Fibroblast of skin of right biceps (primary cell): ENCODE data around the gene STK10.

Experiments used
- DNase-seq: peaks from one replicate; pipeline ENCODE4 v3.0.0-alpha.2; 2013

STK10 gene

DNA sequence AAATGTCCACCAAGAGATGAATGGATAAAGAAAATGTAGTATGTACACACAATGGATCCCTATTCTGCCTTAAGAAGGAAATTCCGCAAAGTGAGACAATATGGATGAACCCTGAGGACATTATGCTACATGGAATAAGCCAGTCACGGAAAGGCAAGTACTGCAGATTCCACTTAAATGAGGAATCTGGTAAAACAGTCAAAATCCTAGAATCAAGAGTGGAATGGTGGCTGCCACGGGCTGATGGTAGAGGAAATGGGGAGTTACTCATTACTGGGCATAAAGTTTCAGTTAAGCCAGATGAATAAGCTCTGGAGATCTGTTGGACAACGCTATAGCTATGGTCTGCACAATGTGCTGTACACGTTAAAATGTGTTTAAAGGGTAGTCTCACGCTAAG, 47.2 kb downstream of the STK10 start:
- DNase-seq: no peak

DNA sequence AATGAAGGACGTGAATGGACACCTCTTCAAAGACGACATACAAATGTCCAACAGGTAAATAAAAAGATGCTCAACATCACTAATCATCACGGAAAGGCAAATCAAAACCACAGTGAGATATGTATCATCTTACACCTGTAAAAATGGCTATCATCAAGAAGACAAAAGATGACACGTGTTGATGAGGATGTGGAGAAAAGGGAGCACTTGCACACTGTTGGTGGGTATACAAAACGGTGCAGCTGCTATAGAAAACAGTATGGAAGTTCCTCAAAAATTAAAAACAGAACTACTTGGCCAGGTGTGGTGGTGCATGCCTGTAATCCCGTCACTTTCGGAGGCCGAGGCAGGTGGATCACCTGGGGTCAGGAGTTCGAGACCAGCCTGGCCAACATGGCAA, 47.9 kb downstream of the STK10 start:
- no peak for DNase-seq

DNA sequence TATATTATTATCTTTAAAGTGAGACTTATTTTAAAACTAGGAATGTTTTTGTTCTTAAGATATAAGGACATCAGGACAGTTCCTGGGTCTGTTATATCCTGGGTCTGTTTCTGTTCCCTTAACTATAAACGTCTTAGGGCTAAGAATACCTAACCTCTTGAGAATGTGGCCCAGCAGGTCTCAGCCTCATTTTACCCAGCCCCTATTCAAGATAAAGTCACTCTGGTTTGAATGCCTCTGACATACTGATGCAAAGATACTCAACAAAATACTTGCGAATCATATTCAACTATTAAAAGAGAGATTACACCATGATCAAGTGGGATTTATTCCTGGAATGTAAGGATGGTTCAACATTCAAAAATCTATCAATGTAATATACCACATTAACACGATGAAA, 51.0 kb downstream of the STK10 start:
- DNase-seq: no peak

DNA sequence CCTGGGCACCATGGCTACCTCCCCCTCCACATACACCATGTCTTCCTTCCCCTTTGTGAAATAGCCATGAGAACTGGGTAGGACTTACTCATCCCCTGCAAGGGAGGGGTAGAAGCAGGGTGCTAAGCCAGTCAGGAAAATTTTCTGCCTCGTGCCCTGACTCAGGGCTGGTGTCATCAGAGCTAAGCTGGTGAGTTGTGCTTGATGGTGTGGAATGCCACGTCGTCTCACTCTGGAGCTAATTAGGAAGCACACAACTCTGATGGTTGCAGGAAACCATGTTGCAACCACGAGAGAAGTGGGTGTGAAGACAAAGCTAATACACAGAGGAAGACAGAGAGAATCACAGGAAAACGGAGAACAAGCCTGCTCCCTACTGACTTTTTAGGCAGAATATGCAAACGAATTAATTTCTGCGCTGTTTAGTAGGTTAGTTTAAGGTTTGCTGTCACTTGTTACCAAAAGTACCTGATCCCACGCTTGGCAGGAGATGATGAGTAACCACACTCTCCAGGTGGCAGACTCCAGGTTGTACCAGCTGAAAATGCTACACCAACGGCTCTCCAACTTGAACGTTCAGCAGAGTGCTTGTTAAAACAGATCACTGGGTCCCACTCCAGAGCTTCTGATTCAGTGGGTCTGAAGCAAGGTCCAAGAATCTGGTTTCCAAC, 54.5 kb downstream of the STK10 start:
- peak; percentile 98 for DNase-seq

DNA sequence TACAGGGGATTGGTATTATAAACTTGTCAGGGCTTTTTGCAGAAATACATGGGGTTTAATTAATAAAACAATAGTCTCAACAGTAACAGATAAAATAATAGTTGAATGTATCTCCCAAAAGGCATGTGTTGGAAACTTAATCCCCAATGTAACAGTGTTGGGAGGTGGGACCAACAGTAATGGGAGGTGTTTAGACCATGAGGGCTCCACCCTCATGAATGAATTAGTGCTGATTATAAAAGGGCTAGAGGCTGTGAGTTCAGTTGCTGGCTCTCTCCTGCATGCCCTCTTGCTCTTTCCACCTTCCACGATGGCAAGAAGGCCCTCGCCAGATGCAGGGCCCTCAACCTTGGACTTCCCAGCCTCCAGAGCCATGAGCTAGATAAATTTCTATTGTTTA, 56.3 kb downstream of the STK10 start:
- DNase-seq: no peak

DNA sequence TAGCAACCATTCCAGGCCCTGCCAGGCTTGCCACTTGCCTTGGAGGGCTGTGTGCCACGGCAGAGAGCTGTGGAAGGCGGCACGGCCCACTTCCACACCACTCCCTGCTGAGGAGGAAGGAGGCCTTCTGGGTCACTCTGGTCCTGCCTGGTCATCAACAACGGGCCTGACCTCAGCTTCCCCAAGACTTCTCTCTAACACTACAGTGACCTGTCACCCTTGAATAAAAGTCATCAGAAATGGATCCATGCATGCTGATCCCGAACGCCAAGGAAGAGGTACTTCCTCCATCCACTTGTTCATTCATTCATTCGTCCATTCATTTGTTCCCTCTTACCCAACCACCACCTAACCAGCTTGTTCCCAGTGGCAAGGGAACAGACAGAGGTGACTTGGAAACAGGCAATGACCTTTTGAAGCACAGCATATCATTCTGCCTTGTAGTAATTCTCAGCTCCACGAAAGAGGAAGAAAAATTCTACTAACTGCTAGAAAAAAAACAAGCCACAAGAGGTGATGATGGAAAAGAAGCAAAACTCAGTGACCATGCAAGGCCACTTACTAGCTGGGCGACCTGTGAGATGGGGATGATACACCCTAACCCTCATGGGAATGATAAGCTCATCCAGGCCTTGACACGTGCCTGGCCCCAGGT, 58.6 kb downstream of the STK10 start:
- DNase-seq: no peak

DNA sequence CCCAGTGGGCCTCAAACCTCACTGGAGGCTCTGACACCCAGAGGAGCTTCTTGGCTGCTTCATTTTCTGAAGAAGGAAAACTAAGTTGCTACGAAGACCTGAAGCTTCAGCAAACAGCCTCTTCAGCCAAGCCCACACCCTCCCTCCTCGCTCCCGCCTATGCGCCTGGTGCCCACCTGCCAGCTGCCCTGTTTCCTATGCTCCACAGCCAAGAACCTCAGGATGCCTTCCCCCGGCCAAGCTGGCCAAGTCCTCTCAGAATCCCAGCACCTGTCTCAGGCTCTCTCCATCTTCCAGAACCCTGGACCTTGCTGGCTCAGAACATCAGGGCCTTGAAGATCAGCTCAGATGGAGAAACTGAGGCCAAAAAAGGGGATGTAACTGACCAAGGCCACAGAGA, 60.4 kb downstream of the STK10 start:
- DNase-seq: no peak

DNA sequence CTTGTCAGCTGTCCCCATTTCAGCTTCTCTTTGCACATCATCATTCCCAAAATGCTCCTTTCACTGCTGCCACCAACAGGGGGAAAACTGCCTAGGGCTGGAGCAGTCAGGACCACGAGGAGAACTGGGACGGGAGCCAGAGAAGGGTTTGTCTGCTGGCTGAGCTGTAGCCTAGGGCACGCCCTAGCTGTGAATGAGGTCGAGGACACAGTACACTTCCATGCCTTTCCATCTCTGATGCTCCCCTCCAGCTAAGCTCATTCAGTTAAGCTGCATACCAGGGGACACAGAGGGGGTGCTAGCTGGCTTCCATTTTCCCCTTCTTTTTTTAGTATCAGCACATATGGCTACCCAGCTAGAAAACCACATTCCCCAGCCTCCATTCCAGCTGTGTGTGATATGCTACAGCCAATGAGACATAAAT, 64.7 kb downstream of the STK10 start:
- DNase-seq: peak; percentile 85

DNA sequence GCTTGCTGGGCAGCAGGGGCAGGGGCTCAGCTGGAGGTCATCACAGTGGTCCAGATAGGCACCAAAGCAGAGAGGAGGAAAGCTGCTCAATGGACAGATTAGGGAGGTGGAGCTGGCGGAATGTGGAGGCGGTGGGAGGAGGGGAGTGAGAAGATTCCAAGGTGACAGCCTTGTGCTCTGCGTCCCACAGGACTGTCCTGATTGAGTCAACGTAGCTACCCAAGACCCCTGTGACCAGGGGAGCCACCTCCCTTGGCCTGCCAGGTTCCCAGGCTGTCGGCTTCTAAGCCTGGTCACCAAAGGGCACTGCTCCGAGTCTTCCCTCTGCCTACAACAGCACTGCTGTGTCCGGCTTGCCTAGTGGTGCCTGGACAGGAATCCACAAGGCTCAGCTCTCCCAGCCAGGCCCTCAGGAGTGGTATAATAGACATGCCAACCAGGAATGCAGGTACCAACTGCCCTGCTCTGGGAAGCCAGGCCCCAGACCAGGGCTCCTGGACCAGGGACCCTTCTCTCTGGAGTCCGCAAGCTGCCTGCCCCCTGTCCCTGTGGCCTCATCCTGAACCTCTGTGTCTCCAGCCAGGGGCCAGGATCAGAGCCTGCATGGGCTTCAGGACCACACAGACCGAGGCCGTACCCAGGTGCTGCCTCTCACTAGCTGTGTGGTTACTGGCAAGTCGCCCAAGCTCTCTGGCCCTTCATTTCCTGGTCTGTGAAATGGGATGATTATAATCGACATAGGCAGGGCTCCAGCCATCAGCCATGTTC, 67.9 kb downstream of the STK10 start:
- no peak for DNase-seq

DNA sequence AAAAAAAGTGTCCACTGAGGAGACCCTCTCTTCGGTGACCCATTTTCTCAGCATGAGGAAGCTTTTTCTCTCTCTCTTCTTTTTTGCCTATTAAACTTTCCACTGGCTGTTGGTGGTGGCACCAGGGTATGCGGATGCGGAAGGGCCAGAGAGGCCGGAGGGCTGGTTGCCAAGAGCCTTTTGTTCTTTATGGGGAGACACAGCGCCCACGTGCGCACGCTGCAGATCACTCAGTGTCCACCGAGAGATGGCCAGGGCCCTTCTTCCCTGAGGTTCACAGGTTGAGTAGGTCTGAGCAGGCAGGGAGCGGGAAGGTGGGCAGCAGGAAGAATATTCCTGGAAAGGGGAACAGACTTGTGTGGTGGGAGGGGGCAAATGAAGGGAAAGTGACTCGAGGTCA, 69.1 kb downstream of the STK10 start:
- no peak for DNase-seq

DNA sequence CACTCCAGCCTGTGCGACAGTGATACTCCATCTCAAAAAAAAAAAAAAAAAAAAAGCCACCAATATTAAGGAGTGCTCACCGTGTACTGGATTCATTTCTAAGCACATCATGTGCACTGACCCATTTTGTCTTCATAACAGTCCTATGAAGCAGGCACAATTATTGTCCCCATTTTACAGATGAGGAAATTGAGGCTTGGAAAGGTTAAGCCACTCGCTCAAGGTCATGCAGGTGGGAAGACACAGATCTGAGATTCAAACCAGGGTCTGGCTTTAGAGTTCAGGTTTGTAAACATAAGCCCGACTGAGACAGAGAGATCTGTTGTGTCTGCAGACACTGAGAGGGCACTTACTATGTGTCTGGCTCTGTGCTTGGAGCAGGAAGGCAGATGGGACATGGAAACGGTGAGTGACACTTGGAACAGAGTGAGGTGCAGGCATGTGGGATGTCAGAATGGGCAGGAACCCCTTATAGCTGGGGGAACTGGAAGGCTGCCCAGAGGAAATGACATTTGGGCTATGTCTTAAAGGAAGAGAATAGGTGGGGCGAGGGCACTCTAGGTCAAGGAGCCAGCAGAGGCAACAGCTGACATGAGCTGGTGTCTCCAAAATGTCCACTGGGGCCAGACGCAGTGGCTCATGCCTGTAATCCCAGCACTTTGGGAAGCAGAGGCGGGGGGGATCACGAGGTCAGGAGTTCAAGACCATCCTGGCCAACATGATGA, 69.9 kb downstream of the STK10 start:
- no peak for DNase-seq

DNA sequence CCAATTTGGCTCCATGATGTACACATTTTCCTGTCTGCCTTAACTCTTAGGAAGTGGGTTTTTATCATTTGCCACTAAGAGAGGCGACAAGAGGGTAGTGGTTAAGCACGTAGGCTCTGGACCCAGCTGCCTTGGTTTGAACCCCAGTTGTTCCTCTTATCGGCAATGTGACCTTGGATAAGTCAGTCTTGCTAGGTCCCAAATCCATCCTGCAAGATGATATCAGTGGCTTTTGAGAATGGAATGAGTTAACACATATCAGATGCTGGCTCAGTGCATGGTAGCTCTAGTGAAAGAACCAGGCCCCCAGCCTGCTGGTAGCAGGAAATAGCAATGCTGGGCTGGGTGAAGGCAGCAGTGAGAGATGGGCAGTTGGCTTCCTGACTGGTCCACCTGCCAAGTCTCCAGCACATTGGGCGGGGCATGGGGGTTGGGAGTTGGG, 72.5 kb downstream of the STK10 start:
- DNase-seq: no peak

DNA sequence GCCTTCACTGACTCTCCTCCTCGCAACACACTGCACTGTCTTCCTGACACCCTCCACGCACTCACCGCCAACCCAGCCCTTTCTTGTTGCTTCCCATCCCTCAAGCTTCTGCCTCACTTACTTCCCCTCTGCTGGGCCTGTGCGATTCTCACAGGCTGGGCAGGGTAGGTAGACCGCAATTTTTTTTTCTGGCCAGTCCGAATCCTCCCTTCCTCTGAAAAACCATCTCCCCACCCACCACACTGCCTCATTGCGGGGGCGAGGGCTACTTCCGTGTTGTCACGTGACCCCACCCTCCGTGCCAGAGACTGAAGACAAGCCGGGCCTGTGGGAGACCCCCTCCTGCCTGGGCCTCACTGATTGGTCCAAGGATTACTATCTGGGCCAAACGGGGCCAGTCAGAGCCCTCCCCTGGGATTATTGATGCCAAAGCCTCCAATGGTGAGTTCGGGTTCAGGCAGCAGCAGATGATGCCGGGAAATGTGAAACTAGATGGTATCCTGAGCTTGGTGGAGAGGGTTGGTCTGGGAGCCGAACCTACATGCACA, 73.1 kb downstream of the STK10 start:
- DNase-seq: no peak

DNA sequence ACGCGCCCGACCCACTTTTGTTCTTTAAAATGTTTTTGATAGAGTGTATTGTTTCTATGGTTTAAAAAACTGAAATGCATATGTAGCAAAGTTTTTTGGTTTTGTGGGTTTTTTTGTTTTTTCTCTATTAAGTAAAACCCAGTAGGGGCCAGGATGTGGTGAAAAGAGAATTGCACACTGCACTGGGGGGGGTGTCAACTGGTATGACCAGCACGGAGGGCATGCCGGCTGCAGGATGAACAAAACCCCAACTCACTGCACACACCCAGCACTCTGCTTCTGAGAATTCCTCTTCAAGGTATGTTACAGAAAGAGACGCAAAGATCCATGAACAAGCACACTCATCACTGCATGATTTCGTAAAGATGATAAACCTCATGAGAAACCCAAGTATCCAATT, 75.0 kb downstream of the STK10 start:
- DNase-seq: peak; percentile 73

DNA sequence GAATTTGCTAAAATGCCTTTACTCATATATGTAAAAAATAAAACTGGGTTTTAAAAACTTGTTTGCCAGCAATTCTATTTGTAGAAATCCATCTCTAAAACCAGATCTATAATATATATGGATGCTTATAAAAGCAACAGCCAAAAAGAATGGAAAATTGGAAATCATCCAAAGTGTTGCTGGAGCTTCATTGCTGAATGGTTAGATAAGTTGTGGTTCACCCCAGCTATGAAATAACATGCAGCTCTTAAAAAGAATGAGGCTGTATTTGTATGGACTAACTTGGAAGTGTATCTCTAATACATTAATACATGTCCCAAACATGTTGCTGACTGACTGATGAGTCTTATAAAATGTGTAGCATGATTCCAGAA, 76.2 kb downstream of the STK10 start:
- peak; percentile 90 for DNase-seq

DNA sequence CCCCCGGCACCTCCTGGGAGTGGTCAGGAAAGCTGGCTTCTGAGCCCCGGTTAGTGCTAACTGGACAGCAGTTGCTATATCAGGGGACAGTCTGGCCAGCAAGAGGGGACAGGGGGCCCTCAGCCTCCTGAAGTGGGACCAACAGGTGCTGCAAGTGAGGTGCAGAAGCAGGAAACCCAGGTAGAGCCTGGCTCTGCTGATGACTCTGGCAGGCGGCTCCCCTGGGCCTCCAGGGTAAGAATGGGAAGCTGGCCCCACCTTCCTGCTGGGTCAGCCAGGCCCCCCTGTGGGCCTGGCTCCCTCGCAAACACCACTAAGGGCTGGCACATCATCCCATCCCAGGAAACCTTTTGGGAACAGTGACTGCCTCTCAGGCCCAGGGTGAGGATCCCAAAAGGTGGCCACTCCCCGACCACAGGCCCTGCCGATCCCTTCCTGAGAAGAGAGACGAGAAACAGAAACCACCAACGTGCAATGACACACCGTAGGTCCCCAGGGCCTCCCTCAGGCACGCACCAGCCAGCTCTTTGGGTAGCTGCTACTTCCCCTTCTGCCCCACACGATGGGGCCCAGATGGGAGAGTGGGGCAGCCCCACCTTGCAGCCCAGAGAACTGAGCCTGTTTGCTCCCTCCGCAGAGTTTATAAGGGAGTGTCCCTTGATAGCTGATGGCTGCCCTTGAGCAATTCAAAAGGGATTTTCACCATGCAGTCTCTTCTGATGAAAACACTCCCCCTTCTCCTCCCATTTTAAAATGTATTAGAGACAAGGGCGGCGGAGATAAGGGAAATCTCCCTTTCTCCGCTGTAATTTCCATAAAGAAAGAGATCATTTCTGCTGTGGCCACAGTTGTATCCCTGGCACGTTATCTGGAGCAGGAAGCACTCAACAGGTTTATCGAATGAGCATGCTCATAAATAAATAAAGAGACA, 76.8 kb downstream of the STK10 start:
- peak; percentile 84 for DNase-seq

DNA sequence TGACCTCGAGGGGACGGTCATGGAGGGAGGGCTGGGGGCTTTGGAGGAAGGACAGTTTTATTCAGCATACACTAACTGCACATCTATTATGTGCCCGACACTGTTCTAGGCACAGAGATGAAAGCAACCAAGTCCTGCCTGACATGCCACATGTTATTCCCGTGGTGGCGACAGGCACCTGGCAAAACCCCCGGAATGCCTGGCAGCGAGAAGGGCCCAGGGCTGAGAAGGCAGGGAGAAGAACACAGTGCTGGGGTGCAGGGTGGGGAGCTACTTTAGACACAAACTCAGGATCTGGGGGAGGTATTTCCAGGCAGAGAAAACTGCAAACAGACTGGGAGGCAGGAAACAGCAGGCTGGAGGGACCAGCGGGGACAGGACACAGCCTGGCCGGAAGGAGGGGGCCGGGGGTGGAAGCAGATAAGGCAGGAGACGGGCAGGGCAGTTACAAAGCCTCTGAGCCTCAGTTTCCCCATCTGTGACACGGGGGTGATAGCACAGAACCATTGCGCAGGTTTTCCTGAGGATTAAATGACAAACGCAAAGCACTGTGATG, 77.7 kb downstream of the STK10 start:
- no peak for DNase-seq

DNA sequence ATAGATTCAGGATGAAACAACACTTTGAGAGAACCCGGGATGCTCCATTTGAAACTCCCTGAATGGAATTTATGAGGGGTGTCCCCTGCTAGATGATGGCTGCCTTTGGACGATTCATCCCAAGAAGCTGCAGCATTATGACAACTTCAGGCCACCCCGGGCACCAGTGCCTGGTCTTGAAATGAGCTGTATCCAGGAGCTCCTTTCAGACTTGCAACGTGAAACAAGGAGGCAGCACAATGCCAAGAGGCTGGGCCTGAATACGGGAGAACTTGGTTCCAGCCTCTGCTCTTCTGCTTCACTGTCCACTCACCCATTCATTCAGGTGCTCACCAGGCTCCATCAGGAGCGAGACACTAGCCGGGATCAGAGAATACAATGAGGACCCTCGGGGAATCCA, 78.3 kb downstream of the STK10 start:
- DNase-seq: no peak

DNA sequence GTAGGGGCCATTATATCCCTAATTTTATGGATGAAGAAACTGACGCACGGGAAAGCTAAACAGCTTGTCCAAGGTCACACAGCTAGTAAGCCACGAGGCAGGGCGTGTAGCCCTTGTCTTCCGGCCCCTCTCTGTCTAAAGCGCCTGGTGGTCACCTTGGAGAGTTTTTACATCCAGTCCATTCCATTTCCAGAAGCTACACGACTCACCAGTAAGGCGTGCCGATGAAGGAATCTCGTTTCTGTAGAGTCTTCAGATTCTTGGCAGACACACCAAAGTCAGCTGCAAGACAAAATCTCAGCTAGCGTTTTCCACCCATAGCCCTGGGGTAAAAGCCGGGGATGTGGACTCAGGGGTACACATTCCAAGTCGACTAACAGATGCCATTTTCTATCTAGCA, 80.5 kb downstream of the STK10 start:
- DNase-seq: peak; percentile 90

DNA sequence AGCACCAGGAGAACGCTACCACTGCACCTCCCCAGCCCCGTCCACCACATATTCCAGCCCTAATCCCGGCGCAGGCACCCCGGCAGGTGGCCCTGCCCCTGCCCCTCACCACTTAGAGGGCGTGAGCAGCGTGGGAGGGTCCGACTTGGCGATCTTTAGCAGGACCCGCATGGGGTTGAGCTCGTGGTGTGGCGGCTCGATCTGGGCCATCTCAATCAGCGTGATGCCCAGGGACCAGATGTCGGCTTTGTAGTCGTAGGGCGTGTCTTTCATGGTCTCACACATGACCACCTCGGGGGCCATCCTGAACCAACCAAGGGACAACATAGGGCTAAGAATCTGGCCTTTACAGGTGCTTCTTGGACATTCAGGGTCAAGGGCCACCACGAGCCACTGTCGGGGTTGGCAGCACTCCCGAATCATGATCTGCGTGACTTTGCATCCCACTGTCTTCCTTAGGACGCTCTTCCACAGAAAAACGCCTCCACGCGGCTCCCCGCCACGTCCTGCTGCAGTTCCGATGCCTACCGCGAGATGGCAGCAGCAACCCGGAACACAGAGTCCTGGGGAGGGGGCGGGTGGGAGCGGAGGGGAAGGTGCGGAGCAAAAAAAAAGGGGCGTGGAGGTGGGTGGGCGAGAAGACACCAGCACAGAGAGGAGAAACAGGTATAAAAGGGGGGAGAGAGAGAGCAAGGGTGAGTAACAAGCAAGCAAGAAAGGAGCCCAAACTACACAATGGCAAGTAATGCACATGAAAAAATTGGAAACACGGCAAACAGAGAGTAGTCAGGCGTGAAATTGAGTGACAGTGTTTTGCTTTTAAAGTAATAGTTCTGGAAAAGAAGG, 81.3 kb downstream of the STK10 start:
- DNase-seq: peak; percentile 41

DNA sequence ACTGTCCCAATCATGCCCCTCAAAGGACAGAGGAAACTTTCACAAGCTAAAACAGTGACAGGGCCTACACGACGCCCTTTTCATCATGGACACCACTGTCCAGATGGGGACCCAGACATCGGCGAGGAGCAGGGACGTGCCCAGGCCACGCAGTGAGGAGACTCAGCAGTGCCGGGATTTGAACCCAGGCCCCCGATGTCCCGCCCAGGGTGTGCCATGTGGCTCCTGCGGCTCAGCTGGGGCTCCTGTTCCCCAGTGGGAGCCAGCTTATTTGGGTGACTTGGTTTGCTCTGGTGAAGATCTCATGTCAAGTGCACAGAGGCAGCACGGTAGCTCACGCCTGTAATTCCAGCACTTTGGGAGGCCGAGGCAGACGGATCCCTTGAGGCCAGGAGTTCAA, 82.2 kb downstream of the STK10 start:
- DNase-seq: no peak
